ENCODE data around the gene MEGF6. TPM values are rescaled to one million over a fixed set of nuclear protein-coding genes. Genes with fewer than 3 reads are reported as not detected.

The MEGF6 gene
- total RNA-seq, 2 donors from 2014 or later: 67.3 to 82.5 TPM

DNA sequence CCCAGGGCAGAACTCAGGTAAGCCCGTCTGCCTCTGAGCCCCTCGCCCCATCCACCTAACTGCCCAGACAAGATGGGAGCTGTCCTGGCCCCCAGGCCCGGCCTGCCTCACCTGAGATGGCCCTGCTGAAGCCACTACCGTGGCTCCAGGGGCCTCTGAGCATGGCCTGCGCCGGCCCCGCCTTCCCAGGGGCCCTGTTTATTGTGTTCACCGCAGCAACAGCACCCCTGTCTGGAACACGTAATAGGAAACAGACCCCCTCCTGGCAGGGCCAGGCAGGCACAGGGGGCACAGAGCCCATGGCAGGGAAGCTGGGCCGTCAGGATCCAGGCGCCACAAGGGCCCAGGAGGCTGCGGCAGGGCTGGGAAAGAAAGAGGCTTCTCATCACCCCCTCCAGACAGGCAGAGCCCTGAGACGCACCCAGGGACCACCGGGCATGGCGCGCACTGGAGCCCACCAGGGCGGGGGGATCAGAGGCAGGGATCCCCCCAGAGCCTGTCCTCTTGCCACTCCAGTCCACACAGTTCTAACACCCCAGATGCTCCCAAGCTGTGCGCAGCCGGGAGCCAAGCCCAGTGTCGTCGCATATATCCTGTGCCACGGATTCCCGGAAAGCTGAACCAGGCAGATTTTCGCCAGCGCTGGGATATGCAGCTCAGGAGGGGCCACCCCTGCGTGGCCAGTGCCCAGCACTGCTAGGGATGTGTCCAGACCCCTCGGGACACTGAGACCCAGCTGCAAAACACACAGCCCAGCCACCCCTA lies 94.2 kb downstream of the MEGF6 start:
- H3K36me3 ChIP-seq: no peaks in the 10 kb centered on the region
- 78% methylated on average over 27 of the region's 27 CpGs for WGBS
- H3K4me3 ChIP-seq: no peak overlapping the region
- no peaks in the 10 kb centered on the region for H3K9me3 ChIP-seq
- TF ChIP-seq POLR2AphosphoS5 (IDR thresholded peaks at IDR 0.05): no peak
- no peak for TF ChIP-seq CTCF (IDR thresholded peaks at IDR 0.05)
- TF ChIP-seq POLR2A (IDR thresholded peaks at IDR 0.05): no peak
- H3K4me1 ChIP-seq (replicated peaks): no peaks in the 10 kb centered on the region
- intact Hi-C loops (cut with DNase I): no loop called here
- no peak for DNase-seq (ENCODE audit: low spot score)
- H3K27me3 ChIP-seq (replicated peaks; ENCODE audit: insufficient read depth): no peaks in the 10 kb centered on the region
- H3K27ac ChIP-seq: no peak overlapping the region

GRCh38 chr1:3516481-3516869 lies 94.8 kb downstream of the MEGF6 start:
- intact Hi-C loops (cut with DNase I): no loop called here
- no peak overlapping the region for H3K4me3 ChIP-seq
- H3K4me1 ChIP-seq (replicated peaks): no peaks in the 10 kb centered on the region
- no peaks in the 10 kb centered on the region for H3K9me3 ChIP-seq
- no peaks in the 10 kb centered on the region for H3K27me3 ChIP-seq (replicated peaks; ENCODE audit: insufficient read depth)
- TF ChIP-seq CTCF (IDR thresholded peaks at IDR 0.05) (no peak), POLR2A (IDR thresholded peaks at IDR 0.05) (no peak), POLR2AphosphoS5 (IDR thresholded peaks at IDR 0.05) (no peak)
- 58% methylated on average over 13 of the region's 15 CpGs for WGBS
- H3K27ac ChIP-seq: no peak overlapping the region
- H3K36me3 ChIP-seq: no peaks in the 10 kb centered on the region
- no peak for DNase-seq (ENCODE audit: low spot score)

DNA sequence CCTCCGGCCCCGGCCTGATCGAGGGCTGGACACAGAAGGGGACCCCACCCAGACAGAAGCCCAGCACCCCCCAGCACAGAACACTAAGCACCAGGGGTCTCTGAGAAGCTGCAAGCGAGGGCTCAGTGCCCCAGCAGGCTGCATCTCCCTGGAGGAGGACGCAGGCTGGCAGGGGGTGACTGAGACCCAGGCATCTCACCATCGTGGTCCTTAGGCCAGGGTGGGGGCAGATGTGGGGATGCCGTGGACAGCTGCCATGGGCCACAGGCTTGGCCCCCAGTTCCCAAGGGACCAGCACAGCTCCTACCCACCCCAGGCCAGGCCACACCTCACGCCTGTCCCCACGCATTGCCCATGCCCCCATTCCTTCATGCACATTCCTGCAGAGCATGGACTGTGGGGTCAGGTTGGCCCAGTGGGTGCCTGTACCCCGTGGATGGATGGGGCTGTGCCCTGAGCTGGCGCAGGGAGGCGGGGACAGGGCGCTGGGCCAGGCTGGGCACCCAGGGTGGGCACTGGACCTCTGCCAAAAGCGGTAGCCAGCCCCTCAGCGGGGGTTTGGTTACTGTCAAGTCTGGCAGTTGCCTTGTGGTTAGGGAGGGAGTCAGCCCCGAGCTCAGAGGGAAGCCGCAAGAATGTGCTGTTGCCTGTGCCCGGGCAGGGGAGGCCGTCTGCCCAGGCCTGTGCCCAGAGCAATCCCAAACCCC lies 95.4 kb downstream of the MEGF6 start:
- intact Hi-C loops (cut with DNase I): no loop called here
- TF ChIP-seq POLR2A (IDR thresholded peaks at IDR 0.05): no peak
- TF ChIP-seq CTCF (IDR thresholded peaks at IDR 0.05): no peak
- H3K27me3 ChIP-seq (replicated peaks; ENCODE audit: insufficient read depth): no peaks in the 10 kb centered on the region
- H3K36me3 ChIP-seq: no peaks in the 10 kb centered on the region
- no peak overlapping the region for H3K4me3 ChIP-seq
- DNase-seq (ENCODE audit: low spot score): peak; percentile 26
- WGBS: 61% methylated on average over 18 of the region's 19 CpGs
- H3K27ac ChIP-seq: no peak overlapping the region
- H3K4me1 ChIP-seq (replicated peaks): no peaks in the 10 kb centered on the region
- H3K9me3 ChIP-seq: no peaks in the 10 kb centered on the region

DNA sequence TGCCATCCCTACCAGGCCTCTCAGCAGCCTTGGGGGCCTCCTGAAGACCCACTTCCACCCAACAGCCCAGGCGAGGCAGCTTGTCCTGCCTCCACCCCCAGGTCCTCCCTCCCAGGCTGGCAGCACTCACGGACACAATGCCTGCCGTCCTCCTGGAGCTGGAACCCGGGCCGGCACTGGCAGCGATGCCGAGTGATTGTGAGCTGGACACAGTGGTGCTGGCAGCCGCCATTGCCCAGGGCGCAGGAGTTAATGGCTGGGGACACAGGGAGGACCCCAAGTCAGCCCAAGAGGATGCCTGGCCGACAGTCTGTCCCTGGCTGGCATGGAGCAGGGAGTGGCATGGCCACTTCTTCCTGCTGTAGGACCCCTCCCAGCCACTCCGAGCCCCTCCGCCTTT lies 96.0 kb downstream of the MEGF6 start:
- no peak for TF ChIP-seq CTCF (IDR thresholded peaks at IDR 0.05)
- Histone ChIP-seq H3K9me3 (no peaks in the 10 kb centered on the region), H3K27ac (no peak overlapping the region), H3K27me3 (replicated peaks; ENCODE audit: insufficient read depth) (no peaks in the 10 kb centered on the region), H3K4me1 (replicated peaks) (no peaks in the 10 kb centered on the region), H3K4me3 (no peak overlapping the region), H3K36me3 (no peaks in the 10 kb centered on the region)
- 91% methylated on average over 12 of the region's 12 CpGs for WGBS
- intact Hi-C loops (cut with DNase I): no loop called here
- no peak for DNase-seq (ENCODE audit: low spot score)

DNA sequence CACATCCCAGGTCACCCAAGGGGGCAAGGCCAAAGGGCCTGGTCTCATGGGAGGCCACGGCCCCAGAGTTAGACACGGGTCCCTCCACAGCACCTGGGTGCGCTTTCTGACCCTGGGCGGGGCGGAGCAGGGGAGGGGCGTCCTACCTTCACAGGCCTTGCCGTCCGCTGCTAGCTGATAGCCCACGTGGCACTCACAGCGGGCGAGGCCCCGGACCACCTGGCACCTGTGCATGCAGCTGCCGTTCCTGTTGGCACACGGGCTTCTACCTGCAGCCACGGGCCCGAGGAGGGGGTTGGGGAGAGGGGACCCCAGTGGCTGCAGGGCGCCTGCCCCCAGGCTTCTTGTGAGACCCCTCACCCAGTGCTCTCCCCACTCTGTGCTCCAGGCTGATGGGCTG lies 96.9 kb downstream of the MEGF6 start:
- 90% methylated on average over 17 of the region's 17 CpGs for WGBS
- no peak overlapping the region for H3K4me3 ChIP-seq
- TF ChIP-seq CTCF (IDR thresholded peaks at IDR 0.05) (no peak), POLR2AphosphoS5 (IDR thresholded peaks at IDR 0.05) (no peak), POLR2A (IDR thresholded peaks at IDR 0.05) (no peak)
- no peaks in the 10 kb centered on the region for H3K27me3 ChIP-seq (replicated peaks; ENCODE audit: insufficient read depth)
- H3K4me1 ChIP-seq (replicated peaks): no peaks in the 10 kb centered on the region
- no peak overlapping the region for H3K27ac ChIP-seq
- intact Hi-C loops (cut with DNase I): no loop called here
- no peaks in the 10 kb centered on the region for H3K9me3 ChIP-seq
- H3K36me3 ChIP-seq: no peaks in the 10 kb centered on the region
- DNase-seq (ENCODE audit: low spot score): no peak
